PFSK-1 (cell line): ENCODE data around the gene CBR1.

Experiments
- FOXP2 ChIP-seq: optimal IDR thresholded peaks from 2 replicates; pipeline ENCODE3; 2011; ENCODE audit warnings: borderline replicate concordance, control low read depth, inconsistent platforms; ENCODE audit not compliant: insufficient read depth; ENCODE audit errors: extremely low read length, extremely low read depth
- POLR2AphosphoS5 ChIP-seq: IDR thresholded peaks from 2 replicates; pipeline ENCODE4 v1.6.1; 2012; ENCODE audit warnings: low read depth, mild to moderate bottlenecking, control low read depth, low read length, moderate library complexity
- REST ChIP-seq, 2 experiments: IDR thresholded peaks; 2 replicates each; pipeline versions ENCODE4 v1.6.1 to v1.8.0; 2011 to 2012; ENCODE audit warnings: low read depth in 2 of 2, low read length in 2 of 2, control low read depth in 1 of 2, inconsistent platforms in 1 of 2, mild to moderate bottlenecking in 1 of 2, moderate library complexity in 1 of 2; ENCODE audit not compliant: insufficient read depth in 1 of 2
- SIN3A ChIP-seq: IDR thresholded peaks from 2 replicates; pipeline ENCODE4 v1.6.1; 2012; ENCODE audit warnings: mild to moderate bottlenecking, low read length, moderate library complexity, borderline replicate concordance; ENCODE audit not compliant: insufficient read depth
- TAF1 ChIP-seq: IDR thresholded peaks from 2 replicates; pipeline ENCODE4 v1.6.1; 2012; ENCODE audit warnings: low read length, control low read depth, borderline replicate concordance; ENCODE audit not compliant: insufficient read depth

CBR1 gene

GRCh38 chr21:36047139-36047538 lies 22.7 kb upstream of the CBR1 start:
- TF ChIP-seq FOXP2: no peak

- TF ChIP-seq FOXP2 (no peak), POLR2AphosphoS5 (no peak), REST (IDR thresholded peaks at IDR 0.05; ENCODE audit: insufficient read depth in 1 of 2, low read depth in 2 of 2, low read length in 2 of 2) (no peak), SIN3A (no peak), TAF1 (no peak)
Observed at GRCh38 chr21:36048357-36048756, 21.5 kb upstream of the CBR1 start.

- TF ChIP-seq REST (IDR thresholded peaks at IDR 0.05; ENCODE audit: insufficient read depth in 1 of 2, low read depth in 2 of 2, low read length in 2 of 2): no peak
- no peak for TF ChIP-seq TAF1
- no peak for TF ChIP-seq SIN3A
- no peak for TF ChIP-seq FOXP2
- TF ChIP-seq POLR2AphosphoS5: no peak
Observed at GRCh38 chr21:36052860-36053714, 16.7 kb upstream of the CBR1 start.

- TF ChIP-seq SIN3A (no peak), REST (IDR thresholded peaks at IDR 0.05; ENCODE audit: insufficient read depth in 1 of 2, low read depth in 2 of 2, low read length in 2 of 2) (no peak), TAF1 (no peak), POLR2AphosphoS5 (no peak), FOXP2 (no peak)
Observed at GRCh38 chr21:36053715-36054062, 16.1 kb upstream of the CBR1 start.

- no peak for TF ChIP-seq TAF1
- TF ChIP-seq FOXP2: no peak
- no peak for TF ChIP-seq SIN3A
- no peak for TF ChIP-seq REST (IDR thresholded peaks at IDR 0.05; ENCODE audit: insufficient read depth in 1 of 2, low read depth in 2 of 2, low read length in 2 of 2)
- no peak for TF ChIP-seq POLR2AphosphoS5
Observed at GRCh38 chr21:36055551-36055950, 14.3 kb upstream of the CBR1 start.
